HG03521 (cell line): ENCODE data around the gene NLGN4X.

ENCODE experiments used
- ATAC-seq: cut with Tn5 transposase; IDR thresholded peaks from one replicate; pipeline ENCODE4 v1.9.1; 2021; ENCODE audit warnings: mild to moderate bottlenecking, moderate library complexity; ENCODE audit not compliant: unreplicated experiment

The NLGN4X gene

GRCh38 chrX:6159468-6159867 is 69.2 kb downstream of the NLGN4X start:
- ATAC-seq, result no peak

- ATAC-seq, result no peak
Observed at GRCh38 chrX:6151971-6152370, 76.7 kb downstream of the NLGN4X start.

DNA sequence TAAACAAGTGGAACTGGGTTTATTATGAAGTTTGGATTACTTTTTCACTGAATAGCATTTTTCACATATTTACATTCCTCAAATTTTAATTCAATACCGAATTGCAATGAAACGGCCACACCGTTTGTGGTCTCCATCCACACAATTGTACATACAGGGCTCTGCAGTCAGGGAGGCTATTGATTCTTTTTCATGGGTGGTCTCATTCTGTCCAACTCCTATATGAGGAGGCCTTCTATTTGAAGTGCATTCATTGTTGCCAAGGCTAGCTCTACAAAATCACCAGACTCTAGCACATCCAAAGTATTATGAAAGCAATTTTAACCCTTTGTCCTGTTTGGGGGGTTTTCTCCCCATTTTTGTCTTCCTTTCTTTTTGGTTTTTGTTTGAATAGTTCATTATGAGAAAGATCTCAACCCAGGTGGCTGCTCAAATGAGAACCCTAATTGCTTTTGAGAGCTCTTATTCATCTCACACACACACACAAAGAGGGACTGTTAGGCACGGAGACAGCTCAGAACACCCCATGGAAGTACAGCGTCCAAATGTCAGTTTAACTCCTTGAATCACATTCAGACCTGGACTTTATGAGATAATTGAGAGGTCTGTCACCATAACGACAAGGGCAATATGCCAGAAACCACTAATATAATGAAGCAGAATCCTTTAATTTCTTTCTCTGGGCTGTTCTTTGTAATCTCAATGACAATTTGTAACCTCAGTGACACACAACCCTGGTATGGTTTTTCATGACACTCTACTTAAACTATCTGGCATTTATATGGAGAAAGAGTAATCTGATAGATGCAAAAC is 79.4 kb downstream of the NLGN4X start:
- no peak for ATAC-seq

GRCh38 chrX:6134255-6134654 is 94.4 kb downstream of the NLGN4X start:
- ATAC-seq, result no peak

DNA sequence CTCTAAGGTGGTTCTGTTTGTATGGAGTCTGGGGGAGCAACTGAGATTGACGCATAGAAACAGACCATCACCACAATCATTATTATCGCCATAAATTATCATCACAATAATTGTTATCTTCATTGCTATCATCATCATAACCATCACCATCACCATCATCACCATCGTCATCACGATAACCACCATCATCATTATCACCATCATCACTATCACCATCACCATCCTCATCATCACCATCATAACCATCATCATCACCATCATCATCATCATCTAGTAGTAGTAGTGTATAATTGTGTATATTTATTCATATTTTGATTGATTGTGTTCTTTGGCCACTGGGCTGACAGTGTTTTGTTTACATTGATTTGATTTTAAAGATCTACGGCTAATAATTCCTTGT is 95.7 kb downstream of the NLGN4X start:
- no peak for ATAC-seq

GRCh38 chrX:6131287-6131686 is 97.4 kb downstream of the NLGN4X start:
- no peak for ATAC-seq

- no peak for ATAC-seq
Observed at GRCh38 chrX:6129195-6129594, 99.5 kb downstream of the NLGN4X start.

DNA sequence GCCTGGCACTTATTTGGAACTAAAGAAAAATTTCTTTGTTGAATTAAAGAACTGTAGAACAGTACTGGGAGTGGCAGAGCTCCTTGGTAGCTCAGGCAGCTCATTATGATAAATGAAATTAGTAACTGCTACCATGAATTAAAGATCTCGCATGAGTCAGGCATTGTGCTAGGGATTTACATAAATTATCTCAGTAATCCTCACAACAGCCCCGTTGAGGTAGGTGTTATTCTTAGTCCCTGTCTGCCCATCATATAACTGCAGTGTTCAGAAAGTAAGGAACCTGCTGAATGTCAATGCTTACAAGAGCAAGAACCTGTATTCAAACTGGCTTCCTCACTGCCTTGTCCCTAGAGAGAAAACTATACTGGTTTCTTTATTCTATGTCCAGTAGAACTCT is 108.3 kb downstream of the NLGN4X start:
- no peak for ATAC-seq

DNA sequence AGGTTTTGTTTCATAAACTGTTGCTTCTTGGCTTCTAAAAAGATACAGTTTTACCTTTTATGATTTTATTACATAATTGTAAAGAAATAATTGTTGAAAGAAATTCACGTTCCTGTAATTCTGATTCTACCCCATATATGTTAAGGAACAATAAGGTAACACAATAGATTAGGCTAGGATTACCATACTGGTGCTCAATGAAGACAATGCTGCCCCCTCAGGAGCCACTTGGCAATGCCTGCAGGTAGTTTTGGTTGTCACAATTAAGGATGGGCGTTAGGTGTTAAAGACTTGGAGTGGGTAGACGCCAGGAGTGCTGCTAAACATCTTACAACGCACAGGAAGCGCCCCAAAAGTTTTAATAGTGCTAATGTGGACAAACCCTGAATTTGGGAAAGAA is 133.2 kb downstream of the NLGN4X start:
- no peak for ATAC-seq

- no peak for ATAC-seq
Observed at GRCh38 chrX:6074532-6074931, 154.1 kb downstream of the NLGN4X start.

DNA sequence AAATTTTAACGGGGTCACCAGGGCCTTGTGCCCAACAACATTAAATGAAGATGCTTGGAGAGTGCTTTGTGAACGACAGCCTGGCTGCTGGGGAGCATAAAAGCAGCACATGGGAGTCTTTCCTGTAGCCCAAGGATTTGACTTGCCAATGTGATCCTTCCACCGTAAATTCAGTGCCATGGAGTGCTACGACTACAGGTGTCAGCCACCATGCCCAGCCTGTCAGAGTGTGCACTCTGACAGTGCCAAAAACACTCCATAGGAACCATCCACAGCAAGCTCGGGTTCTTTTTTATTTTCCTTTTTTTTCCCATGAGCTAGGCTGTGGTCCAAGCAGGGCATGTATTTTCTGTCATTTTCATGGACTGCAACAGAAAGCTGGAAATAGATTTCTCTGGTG is 156.9 kb downstream of the NLGN4X start:
- ATAC-seq, result no peak

GRCh38 chrX:6067600-6067999 is 161.1 kb downstream of the NLGN4X start:
- no peak for ATAC-seq

GRCh38 chrX:6053141-6053540 is 175.5 kb downstream of the NLGN4X start:
- no peak for ATAC-seq

DNA sequence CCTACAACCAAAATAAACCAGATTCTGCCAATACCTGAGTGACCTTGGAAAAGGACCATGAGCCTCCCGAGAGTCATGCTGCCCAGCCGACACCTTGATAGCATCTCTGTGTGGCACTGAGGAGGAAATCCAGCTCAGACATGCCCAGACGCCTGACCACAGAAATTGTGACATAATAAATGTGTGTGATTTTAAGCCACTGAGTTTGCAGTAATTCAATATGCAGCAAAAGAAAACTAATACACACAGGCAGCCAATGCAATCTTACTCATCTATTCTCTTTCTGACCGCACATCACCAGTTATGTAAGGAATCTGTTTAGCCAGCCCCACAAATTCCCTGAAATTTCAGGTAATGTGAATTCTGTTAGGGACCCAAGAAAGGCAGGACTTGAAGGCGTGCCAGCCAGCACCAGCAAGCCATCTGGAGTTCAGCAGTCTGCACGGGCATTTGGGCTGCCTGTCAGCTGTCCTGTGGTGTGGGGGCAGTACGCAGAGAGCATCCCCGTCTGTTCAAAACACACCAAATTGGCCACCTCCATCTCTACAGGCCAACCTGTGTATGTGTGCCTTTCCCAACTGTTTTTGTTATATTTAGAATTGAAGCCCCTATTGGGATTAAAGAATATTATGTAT is 176.4 kb downstream of the NLGN4X start:
- no peak for ATAC-seq

DNA sequence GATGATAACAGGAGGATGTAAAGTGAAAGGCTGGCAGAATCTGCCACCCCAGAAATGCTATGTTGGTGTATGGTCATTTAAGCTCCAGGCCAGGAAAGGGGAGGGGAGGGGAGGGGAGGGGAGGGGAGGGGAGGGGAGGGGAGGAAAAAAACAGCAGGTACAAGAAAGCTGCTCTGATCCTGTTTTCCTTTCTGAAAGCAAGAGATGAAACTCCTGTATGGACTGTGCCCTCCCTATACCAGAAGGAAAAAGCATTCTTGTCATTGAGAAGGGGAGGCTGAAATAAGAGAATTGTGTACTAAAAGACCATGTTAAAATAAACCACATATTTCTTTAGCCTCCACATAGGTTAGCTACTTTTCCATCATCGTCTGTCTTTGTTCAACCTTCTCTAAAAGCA is 179.5 kb downstream of the NLGN4X start:
- no peak for ATAC-seq

DNA sequence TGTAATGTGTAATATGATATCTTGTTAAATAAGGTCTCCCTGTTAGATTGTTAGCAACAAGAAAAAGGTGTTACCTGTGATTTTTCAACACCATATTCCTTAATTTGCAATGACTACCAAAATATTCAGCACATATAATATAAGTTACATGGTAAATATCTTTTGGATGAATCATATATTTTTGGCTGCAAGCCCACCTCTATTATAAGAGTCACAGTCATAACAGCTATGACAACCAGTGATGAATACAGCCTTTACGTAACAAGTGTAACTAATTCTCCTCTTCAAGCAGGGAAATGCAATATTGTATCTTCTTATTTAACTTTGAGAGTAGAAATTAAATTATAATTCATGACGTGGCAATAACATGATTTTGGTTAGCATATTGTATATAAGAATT is 187.0 kb downstream of the NLGN4X start:
- ATAC-seq, result no peak

- ATAC-seq, result no peak
Observed at GRCh38 chrX:6029014-6029413, 199.7 kb downstream of the NLGN4X start.

GRCh38 chrX:6026980-6027379 is 201.7 kb downstream of the NLGN4X start:
- no peak for ATAC-seq

DNA sequence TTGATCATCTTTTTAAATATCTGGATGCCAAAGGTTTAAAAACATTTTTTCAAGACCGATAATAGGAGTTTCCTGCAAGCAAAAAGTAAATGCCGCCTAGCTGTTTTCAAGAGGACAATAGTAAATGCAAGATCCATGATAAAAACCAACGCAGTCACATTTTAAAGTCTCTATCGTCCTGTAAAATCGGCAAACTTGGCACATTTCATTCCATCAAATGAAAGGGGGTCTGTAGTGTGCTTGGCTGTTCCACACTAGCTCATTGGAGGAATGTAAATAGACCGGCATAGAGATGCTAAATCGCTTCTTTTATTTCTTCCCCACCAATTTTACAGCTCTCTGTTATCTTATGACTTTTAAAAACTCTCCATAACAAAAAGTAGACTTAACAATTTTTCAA is 202.2 kb downstream of the NLGN4X start:
- no peak for ATAC-seq

- ATAC-seq, result no peak
Observed at GRCh38 chrX:6024204-6024603, 204.5 kb downstream of the NLGN4X start.

DNA sequence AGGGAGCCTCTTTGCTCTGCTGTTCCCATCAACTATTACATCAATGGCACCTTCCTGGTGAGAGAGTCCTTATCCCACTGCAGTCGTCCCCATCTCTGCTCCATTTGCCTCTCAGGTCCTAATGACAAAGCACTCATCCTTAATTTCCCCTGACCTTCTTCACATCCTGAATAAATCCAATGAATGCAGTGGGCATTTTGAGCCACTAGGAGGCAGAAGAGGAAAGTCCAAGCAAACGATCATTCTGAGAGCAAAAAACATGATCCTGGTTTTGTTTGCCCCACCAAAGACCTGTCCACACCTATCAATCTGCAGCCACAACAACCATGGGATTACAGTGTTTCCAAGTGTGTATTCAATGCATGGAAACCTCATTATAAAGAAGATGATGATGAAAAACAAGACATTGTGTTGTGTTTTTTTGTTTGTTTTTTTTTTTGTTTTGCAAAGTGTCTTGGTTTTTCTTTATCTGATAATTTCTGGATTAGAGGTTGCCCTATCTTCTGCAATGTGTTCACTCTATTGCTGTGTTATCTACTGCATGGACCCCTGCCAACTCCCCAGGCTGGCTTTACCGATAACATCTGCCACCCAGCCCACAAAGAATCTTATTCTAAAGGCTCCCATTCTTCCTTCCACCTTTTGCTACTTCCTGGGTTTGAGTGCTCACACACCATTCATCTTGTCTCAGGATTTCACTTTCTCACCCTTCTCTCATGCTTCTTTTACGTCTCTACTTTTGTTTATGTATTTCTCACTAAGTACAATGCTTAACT is 207.2 kb downstream of the NLGN4X start:
- ATAC-seq, result no peak

GRCh38 chrX:6019076-6019475 is 209.6 kb downstream of the NLGN4X start:
- no peak for ATAC-seq
